ENCODE measurements around the gene LIAS. TPM values are rescaled to one million over a fixed set of nuclear protein-coding genes. Genes with fewer than 3 reads are reported as not detected.
"Not testable (repeated sequence)": the region's sequence is repeated elsewhere in the genome, so short reads cannot be mapped to it uniquely, and the experiment has no call there.

The LIAS gene
- total RNA-seq, 2 donors from 2014 or later, result 19.0 to 20.0 TPM

DNA sequence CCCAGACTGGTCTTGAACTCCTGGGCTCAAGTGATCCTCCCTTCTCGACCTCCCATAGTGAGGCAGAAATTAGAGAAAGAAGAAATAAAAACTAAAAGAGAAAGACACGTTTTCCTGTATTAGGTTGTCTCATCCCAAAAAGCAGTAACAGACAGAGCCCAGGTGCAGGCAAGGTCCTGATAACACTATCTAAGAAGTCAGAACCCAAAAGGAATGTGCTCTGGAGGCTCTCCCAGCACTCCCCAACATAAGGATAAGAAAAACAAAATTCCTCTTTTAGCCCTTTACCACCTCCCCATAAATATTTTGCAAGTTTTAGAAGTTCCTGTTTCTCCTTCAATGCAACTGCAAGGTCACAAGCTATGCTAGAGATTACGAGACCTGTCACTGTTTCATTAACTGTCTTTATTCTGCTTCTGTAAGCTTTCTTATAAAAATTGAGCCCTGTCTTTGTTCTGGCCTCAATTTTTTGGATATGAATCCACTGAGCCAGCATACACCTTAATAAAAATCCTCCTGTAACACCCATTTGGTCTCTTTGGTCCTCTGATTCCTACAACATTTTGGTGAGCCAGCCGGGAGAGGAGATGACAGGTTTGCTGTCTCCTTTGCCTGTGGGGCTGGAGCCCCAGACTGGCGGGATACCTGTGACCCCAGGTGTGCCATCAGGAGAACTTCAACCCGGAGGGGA is 25.9 kb downstream of the LIAS start:
- intact Hi-C loops (cut with DNase I, micrococcal nuclease), result no loop called here
- ATAC-seq, result no peak
- no peak for DNase-seq

DNA sequence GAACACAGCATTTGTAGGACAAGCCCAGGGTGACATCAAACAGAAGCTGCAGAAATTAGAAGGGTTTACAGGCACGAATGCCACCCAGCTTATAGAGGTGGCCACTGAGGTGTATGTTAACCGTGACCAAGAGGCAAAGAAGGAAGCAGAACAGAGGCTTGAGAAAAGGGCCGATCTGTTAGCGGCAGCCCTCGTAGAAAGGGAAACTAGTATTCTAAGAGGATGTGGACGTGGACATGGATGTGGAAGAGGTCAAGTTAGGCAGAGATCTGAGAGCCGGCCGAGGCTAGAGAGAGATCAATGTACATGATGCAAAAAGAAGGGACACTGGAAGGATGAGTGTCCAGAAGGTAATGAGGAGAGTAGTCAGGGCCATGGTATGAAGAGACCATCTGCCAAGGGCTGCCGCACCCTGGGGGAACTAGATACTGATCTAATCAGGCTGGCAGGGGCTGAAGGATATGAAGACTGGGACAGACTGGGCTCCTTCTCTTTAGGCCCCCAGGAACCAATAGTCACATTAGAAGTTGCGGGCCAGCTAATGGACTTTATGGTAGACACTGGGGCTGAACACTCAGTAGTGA is 27.5 kb downstream of the LIAS start:
- ATAC-seq (no peak), DNase-seq (no peak)
- intact Hi-C loops (cut with DNase I, micrococcal nuclease), result no loop called here

DNA sequence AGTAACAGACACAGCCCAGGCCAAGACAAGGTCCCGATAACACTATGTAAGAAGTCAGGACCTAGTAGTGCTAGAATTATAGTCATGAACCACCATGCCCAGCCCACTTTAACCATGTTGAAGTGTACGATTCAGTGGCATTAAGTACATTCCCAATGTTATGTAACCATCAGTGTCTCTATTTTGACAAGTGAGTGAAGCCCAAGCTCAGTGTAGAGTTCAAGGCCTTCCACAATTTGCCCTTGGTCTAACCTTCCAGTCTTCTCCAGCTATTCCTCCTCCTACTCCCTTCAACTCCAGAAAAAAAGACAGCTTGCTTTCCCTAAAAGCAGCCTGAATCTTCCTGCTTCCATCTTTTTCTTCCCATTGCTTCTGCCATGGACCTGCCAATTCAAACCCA is 31.5 kb downstream of the LIAS start:
- intact Hi-C loops (cut with DNase I, micrococcal nuclease), result no loop called here
- ATAC-seq (no peak), DNase-seq (no peak)

DNA sequence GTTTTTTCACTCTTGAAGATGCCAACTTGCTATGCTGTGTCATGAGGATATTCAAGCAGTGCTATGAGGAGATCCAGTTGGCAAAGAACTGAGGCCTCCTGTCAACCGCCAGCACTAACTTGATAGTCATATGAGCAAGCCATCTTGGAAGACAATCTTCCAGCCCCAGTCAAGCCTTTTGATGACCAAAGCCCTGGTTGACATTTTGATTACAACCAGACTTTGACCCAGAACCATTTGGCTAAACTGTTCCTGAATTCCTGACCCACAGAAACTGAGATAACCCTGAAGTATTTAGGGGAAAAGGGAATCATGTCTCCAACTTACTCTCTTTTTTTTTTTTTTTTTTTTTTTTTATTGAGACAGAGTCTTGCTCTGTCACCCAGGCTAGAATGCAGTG is 35.5 kb downstream of the LIAS start:
- intact Hi-C loops (cut with DNase I, micrococcal nuclease), result no loop called here
- peak; percentile 48 for ATAC-seq
- no peak for DNase-seq

DNA sequence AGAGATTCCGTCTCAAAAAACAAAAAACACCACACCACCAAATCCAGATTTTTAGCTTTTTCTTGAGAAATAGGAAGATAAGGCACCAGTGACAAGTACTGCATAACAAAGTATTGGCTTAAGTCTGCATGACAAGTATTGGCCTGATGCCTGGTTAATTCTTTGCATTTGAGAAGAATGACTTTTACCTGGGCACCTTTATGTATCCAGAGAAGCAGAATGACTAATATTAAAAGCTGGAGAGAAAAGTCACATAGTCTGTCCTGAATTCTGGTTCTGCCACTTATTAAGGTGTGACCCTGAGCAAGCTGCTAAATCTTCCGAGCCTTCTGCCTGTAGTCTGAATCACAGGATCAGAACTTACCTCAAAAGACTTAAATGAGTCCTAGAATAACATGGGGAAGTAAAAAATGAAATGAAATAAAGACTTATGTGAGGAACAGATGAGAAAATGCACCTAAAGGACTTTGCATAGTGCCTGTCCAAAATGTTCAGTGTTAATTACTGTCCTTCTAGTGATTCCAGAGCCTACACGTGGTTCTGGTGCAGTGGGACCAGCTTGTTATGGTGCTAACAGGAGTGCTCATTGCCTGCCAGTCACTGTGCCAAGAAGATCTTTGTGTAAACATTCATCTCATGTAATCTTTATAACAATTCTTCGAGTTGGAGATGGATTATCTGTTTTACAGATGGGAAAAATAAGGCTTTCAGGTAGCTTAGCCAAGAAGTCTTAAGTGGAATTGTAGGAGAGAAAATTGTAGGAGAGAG is 36.8 kb downstream of the LIAS start:
- ATAC-seq, result peak; percentile 60
- intact Hi-C loops (cut with DNase I, micrococcal nuclease), result no loop called here

DNA sequence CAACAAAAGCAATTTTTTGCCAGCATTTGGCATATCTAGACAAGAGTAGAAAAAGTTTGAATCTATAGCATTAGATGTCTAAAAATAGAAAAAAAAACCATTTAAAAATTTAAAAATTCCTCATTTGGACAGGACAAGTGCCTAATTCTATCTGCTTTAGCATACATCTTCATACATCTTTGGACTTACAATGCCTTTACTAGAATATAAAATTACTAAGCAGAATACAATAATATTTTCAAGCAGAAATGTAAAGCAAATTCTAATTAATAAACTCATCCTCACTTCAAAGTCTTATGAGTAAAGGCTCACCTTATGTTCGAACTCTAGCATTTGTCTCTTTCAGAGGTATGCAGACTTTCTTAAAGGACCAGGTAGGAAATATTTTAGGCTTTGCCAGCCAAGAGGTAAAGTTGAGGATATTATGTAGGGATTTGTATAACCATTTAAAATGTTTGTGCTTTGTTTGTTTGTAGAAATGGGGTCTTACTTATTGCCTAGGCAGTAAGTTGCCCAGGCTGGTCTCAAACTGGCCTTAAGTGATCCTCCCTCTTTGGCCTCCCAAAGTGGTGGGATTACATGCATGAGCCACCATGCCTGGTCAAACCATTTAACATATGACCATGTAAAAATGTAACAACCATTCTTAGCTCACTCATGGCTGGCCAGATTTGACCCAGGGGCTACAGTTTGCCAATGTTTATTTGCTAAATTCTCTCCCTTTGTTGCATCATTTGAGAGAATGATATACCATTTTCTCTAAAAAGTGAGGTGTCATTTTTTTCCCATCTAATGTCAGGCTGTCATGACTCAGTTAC is 39.3 kb downstream of the LIAS start:
- intact Hi-C loops (cut with DNase I, micrococcal nuclease), result no loop called here
- ATAC-seq (no peak), DNase-seq (no peak)

More for the DNA sequence above, 36.8 kb downstream of the LIAS start:
- no peak for DNase-seq

DNA sequence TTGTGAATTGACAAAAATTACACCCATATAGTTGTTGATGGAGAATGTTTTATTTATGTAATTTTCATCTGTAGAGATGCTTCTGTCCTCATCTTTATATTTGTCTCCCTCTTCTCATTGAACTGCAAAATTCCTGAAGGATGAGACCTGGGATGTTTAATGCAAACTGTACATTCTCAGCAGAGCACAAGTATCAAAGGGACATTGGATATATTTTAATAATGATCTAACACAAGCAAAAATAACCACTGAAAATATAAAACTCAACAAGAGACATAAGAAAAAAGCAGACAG is 39.8 kb downstream of the LIAS start:
- no peak for ATAC-seq
- intact Hi-C loops (cut with DNase I, micrococcal nuclease), result no loop called here

DNA sequence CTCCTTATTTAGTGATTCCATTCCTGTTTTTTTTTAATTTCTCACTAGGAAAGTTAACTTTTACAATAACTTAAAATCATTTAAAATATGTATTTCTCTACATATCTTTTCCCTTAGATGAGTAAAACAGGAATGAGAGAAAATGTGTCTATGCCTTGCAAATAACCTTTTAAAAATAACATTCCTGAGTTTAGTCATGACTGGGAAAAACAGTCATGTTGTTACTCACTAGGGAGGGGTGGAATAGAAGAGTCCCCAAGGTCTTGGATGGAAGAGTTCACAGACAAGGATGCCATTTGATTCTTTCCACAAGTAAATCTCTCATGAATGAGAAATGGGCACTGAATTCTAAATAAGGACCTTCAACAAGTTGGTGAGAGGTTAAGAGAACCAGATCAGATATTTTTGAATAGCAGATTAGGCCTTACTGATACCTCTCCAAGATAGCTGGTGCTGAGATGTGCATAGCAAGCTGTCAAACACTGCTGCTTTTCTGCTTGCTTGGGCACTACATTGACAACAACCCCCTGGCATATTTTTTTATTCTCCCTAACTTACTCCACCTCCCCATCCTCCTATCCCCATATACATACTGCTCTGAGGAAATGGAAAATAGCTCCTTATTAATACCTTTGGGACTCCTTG is 43.3 kb downstream of the LIAS start:
- no peak for ATAC-seq
- no peak for DNase-seq
- intact Hi-C loops (cut with DNase I, micrococcal nuclease), result no loop called here

More for the DNA sequence above, 39.8 kb downstream of the LIAS start:
- no peak for DNase-seq

DNA sequence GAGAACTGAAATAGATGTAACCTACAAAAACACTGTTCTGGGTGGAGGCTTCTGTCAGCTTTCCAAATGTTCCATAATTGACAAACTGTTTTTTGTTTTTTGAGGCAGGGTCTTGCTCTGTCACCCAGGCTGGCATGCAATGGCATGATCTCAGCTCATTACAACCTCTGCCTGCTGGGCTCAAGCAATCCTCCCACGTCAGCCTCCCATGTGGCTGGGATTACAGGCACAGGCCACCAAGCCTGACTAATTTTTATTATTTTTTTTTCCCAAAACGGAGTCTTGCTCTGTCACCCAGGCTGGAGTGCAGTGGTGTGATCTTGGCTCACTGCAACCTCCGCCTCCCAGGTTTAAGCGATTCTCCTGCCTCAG is 43.8 kb downstream of the LIAS start:
- ATAC-seq; intact Hi-C loops (cut with DNase I, micrococcal nuclease); DNase-seq: not testable (repeated sequence)

DNA sequence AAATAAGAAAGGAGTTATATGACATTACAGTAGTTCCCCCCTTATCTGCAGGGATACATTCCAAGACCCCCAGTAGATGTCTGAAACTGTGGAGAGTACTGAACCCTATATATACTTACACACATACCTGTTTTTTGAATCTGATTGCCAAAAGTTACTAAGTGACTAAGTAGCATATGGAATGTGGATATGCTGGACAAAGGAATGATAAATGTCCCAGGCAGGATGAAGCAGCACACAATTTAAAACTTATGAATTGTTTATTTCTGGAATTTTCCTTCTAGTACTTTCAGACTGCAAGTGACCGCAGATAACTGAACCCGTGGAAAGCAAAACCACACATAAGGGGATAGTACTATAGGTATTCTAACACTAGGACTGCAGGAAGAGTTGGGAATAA is 45.7 kb downstream of the LIAS start:
- ATAC-seq (no peak), DNase-seq (no peak)
- intact Hi-C loops (cut with DNase I, micrococcal nuclease), result no loop called here

DNA sequence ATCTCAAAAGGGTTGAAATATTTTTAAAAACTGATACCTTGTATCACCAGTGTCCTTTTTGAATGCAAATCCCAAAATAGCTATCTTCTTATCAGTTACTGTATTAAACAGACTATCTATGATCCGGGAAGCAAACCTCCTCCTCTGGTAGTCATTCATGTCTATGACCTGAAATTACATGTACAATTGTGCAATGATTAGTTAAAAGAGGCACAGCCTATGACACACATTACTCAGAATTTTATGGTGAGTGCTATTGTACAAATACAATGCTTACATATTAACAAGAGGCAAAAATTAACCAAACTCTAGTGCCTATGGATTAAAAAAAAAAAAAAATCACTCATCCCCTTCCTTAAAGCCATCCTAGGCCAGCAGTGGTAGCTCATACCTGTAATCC is 46.7 kb downstream of the LIAS start:
- ATAC-seq (peak; percentile 95), DNase-seq (no peak)
- intact Hi-C loops (cut with DNase I, micrococcal nuclease), result no loop called here

DNA sequence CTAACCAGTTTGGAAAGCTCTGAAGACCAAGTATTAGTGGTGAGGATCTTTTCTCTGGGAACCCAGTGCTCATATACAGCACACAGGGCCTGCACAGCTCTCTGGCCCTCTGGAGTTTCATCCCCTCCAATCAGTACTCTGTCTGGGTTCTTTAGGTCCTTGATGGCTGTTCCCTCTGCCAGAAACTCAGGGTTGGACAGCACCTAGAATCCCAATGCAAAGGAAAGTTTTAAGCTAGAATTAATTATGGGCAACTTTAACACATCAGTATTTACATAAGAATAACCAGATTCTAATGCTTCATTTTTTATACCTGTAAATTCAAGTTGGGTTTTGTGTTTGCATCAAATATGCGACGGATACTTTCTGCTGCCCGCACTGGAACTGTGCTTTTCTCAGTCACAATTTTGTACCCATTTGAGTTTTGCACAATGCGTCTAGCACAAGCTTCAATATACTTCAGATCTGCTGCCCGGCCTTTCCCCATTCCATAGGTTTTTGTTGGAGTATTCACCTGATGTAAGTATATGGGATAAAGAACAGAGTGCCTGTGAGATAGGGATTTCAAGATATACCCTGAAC is 51.6 kb downstream of the LIAS start:
- no peak for ATAC-seq
- no peak for DNase-seq
- intact Hi-C loops (cut with DNase I, micrococcal nuclease), result no loop called here

DNA sequence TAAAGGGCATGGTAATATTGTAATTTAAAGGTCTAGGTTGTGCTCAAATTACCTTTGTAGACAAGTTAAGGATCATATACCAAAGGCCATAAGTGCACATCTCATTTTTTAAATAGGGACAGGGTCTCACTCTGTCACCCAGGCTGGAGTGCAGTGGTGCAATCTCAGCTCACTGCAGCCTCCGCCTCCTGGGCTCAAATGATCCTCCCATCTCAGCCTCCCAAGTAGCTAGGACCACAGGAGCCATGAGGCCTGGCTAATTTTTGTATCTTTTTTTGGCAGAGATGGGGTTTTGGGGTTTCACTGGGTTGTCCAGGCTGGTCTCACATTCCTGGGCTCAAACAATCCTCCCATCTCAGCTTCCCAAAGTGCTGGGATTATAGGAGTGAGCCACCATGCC is 55.4 kb downstream of the LIAS start:
- DNase-seq; intact Hi-C loops (cut with DNase I, micrococcal nuclease); ATAC-seq: not testable (repeated sequence)

DNA sequence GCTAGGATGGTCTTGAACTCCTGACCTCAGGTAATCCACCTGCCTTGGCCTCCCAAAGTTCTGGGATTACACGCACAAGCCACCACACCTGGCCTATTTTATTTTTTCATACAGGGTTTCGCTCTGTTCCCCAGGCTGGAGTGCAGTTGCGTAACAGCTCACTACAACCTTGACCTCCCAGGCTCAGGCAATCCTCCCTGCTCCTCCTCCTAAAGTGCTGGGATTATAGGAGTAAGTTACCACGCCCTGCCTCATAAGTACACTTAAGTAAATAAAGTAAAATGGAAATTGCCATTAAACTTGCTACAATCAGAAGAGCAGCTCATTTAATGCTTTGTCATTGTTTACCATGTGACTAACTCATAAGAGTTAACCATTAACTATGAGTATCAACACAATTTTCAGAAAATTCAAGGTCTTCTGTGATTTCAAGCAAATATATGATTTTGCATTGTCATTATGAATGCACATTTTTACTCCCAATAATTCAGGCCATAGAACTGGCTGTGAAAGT is 56.1 kb downstream of the LIAS start:
- intact Hi-C loops (cut with DNase I, micrococcal nuclease), result no loop called here
- peak; percentile 57 to 89 for DNase-seq
- ATAC-seq, result peak; percentile 98

DNA sequence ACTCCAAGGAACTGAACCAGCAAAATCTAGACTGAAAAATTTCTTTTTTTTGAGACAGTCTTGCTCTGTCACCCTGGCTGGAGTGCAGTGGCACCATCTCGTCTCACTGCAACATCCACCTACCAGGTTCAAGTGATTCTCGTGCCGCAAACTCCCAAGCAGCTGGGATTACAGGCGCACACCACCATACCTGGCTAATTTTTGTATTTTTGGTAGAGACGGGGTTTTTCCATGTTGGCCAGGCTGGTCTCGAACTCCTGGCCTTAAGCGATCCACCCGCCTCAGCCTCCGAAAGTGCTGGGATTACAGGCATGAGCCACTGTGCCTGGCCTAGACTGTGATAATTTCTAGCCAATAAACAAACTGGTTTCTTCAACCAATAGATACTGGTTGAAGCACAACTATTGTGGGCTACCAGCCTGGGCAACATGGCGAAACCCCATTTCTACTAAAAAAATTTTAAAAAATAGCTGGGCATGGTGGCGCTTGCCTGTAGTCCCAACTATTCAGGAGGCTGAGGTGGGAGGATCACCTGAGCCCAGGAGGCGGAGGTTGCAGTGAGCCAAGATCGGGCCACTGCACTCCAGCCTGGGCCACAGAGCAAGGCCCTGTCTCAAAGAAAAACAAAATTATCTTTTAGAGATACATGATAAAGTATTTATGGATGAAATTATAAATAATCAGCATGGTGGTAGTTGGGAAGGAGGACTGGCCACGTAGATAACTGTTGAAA is 57.0 kb downstream of the LIAS start:
- ATAC-seq; intact Hi-C loops (cut with DNase I, micrococcal nuclease); DNase-seq: not testable (repeated sequence)

DNA sequence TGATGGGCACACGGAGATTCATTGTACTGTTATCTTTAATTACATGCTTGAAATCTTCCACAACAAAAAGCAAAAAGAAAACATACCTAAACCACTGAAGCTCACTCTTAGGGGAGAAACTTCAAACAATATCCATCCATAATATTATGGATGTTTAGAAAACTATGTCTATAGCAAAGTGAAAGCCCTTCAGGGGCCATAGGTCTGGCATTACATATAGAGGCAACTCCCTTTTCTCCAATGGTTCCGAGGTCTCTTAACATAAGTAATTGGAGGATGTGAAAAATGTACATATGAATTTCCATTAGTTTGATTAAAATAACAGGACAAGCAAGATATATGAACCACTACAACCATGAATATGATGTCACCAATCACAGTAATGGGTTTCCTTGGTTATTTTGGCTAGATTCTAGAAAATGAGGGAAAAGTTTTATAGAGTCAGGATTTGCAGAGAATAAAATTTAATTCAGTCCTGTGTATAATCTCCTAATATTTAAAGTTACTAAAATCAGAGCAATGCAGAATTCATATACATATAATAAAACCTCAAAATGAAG is 57.6 kb downstream of the LIAS start:
- intact Hi-C loops (cut with DNase I, micrococcal nuclease), result no loop called here
- DNase-seq (no peak), ATAC-seq (no peak)

DNA sequence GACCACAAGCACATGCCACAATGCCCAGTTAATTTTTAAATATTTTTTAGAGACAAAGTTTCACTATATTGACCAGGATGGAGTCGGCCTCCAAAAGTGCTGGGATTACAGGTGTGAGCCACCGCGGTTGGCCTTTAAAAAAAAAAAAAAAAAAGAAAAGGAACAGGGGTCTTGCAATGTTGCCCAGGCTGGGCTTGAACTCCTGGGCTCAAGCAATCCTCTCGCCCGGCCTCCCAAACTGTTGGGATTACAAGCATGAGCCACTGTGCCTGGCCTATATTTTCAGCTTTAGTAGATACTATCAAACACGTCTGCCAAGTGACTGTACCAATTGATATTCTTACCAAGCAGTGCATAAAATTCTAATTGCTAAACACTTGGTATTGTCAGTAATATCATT is 59.6 kb downstream of the LIAS start:
- ATAC-seq (no peak), DNase-seq (no peak)
- intact Hi-C loops (cut with DNase I, micrococcal nuclease), result no loop called here

Data from left colon (tissue), 2 donors.